Right cardiac atrium (tissue), 5 donors: Measurements from ENCODE around the gene KRTAP10-7. TPM values are rescaled to one million over a fixed set of nuclear protein-coding genes. Genes with fewer than 3 reads are reported as not detected.
"Not testable (repeated sequence)": the region's sequence is repeated elsewhere in the genome, so short reads cannot be mapped to it uniquely, and the experiment has no call there.

ENCODE experiments used
- ATAC-seq, 2 donors: fragments of 200-7000 bp; cut with Tn5 transposase; one replicate each; pipeline versions ENCODE4 v1.8.0 to v1.9.1; 2020; ENCODE audit warnings: moderate library complexity in 2 of 2, mild to moderate bottlenecking in 1 of 2
- DNase-seq, 3 donors: peaks; one replicate each; pipeline ENCODE4 v3.0.0-alpha.2; 2020
- H3K27ac ChIP-seq: one replicate; pipeline ENCODE4 v1.5.1; 2013; ENCODE audit warnings: mild to moderate bottlenecking, low read length, control low read depth, moderate library complexity
- H3K27me3 ChIP-seq: one replicate; pipeline ENCODE4 v1.6.1; 2013; ENCODE audit not compliant: control insufficient read depth, insufficient read depth
- H3K4me1 ChIP-seq: one replicate; pipeline ENCODE4 v1.6.1; 2013; ENCODE audit warnings: low read length; ENCODE audit not compliant: control insufficient read depth, insufficient read depth
- H3K4me3 ChIP-seq: one replicate; pipeline ENCODE4 v1.5.1; 2013; ENCODE audit warnings: low read length, control low read depth
- H3K9me3 ChIP-seq: one replicate; pipeline ENCODE4 v1.6.1; 2013; ENCODE audit warnings: low read length; ENCODE audit not compliant: control insufficient read depth
- WGBS: extraction: QIAGEN DNeasy Blood & Tissue Kit; methylation state at CpG from one replicate; pipeline ENCODE4 v1.1.7; 2013; 5-methylcytosine and 5-hydroxymethylcytosine counted together
- intact Hi-C, 4 donors: fragments of 100-400 bp; cut with DNase I; formaldehyde crosslinking; loops; one replicate each; pipeline versions ENCODE4 v1.11.0 to v1.14.0; 2022 to 2023
- polyA plus RNA-seq: library from polyadenylated mRNA; stranded (reverse); fragments of 200-250 nt; gene quantifications from one replicate; pipeline ENCODE4 v1.2.3, GENCODE V29; 2013
- total RNA-seq, 4 donors: library from RNA; stranded (reverse); fragmentation: NEBNext Ultra II Directional; extraction: Animal tissue kit (Norgen Biotek cat#: 25700); gene quantifications; one replicate each; pipeline ENCODE4 v1.2.1, GENCODE V29; 2021
- donor health status: healthy with polysubstance abuse.
- donor health status: DM: no; HTN: yes; CAD: no.
- donor health status: DM: no; HTN: no; CAD: no.
- donor health status: DM: no; HTN: yes; CAD: no; lungs with severe emphysema.
- donor health status: DM: yes; HTN: yes; CAD: no.

KRTAP10-7 gene
- total and polyA plus RNA-seq, 5 donors: not detected

DNA sequence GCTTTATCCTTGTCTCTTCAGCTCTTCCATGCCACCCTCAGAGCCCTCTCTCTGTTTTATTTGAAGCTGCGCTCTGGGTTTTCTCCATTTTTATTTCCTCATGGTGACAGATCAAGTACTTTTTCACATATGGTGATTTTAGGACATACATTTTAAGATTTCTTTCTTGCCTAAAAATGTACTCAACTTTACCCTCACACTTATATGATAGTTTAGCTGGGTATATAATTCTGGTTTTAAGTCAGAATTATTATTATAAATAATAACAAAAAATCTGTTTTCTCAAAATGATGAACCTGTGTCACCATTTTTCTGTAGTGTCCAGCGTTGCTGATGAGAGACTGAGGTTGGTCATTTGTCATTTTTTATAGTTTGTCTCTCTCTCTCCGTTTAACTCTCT is 19.2 kb upstream of the KRTAP10-7 start:
- Histone ChIP-seq H3K4me1 (no peaks in the 10 kb centered on the region), H3K4me3 (no peak overlapping the region), H3K27ac (no peak overlapping the region), H3K27me3 (no peaks in the 10 kb centered on the region), H3K9me3 (no peaks in the 10 kb centered on the region)
- intact Hi-C loops: no loop called here
- no peak for ATAC-seq
- 85% methylated on average over 3 of the region's 3 CpGs for WGBS
- no peak for DNase-seq

DNA sequence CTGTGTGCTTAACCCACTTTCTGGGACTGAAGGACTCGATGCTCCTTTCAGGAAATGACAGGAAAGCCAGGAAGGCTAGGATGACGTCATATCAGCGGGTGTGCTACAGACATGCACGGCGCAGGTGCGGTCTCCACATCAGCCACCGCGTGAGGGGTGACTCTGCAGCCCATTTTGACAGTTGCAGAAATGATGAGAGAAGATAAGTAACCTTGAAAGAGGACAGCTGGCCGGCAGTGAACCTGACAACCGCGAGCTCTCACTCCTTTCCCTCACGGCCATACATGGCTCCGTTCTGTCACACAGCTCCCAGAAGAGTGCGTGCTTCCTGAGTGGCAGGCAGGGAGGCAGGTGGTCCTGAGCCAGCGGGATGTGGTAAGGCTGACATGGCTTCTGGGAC is 18.3 kb upstream of the KRTAP10-7 start:
- H3K27me3 ChIP-seq: no peaks in the 10 kb centered on the region
- no peak for DNase-seq
- no peaks in the 10 kb centered on the region for H3K9me3 ChIP-seq
- H3K27ac ChIP-seq: no peak overlapping the region
- H3K4me1 ChIP-seq: no peaks in the 10 kb centered on the region
- ATAC-seq: no peak
- 56% methylated on average over 15 of the region's 15 CpGs for WGBS
- intact Hi-C loops: no loop called here
- no peak overlapping the region for H3K4me3 ChIP-seq

DNA sequence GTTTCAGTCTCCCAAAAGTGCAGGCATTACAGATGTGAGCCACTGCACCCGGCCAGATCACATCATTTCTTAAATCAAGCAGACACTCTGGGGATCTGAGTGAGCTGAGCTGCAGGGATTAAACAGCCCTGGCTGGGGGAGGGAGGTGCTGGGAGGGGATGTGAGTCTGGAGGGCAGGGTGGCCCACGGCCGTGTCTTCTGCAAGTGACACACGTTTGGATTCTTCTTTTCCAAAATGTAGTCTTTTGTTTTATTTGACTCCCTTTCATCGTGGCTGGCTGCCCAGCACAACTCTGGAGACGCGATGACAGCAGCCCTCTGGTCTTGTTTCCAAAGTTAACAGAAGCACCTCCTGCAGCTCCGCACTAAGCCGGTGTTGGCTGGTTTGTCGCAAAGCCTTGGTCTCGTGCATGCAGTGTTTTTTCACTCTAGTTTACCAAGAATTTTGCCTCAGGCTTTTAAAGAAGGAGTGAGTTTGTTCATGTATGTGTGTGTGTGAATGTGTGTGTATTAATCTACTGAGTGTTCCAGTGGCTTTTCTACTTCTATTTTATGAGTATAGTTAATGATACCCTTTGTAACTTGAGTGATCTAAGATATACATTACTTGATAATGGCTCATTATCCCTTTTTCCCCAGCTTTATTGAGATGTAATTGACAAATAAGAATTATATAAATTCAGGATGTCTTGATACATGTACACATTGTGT is 17.2 kb upstream of the KRTAP10-7 start:
- ATAC-seq (peak in 1 of 2 donors; percentile 38), DNase-seq (peak in 1 of 3 donors; percentile 31)
- intact Hi-C loops: no loop called here
- WGBS: 17% methylated on average over 11 of the region's 11 CpGs
- H3K4me3 ChIP-seq: no peak overlapping the region
- no peaks in the 10 kb centered on the region for H3K4me1 ChIP-seq
- no peaks in the 10 kb centered on the region for H3K27me3 ChIP-seq
- no peak overlapping the region for H3K27ac ChIP-seq
- no peaks in the 10 kb centered on the region for H3K9me3 ChIP-seq

DNA sequence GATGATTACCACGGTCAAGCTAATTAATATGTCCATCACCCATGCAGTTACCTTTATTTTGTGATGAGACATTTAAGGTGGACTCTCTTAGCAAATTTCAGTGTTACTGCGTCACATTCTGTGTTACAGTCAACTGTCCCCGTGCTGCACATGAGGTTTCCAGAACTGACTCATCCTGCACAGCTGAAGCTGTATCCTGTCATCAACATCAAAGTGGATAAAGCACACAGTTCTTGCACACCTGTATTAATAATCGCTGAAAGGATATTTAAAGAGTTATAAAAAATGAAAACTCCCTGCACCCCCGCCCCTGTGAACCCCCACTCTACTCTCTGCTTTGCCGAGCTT is 16.6 kb upstream of the KRTAP10-7 start:
- no peaks in the 10 kb centered on the region for H3K27me3 ChIP-seq
- ATAC-seq (no peak), DNase-seq (no peak)
- intact Hi-C loops: no loop called here
- H3K27ac ChIP-seq: no peak overlapping the region
- H3K4me3 ChIP-seq: no peak overlapping the region
- H3K4me1 ChIP-seq: no peaks in the 10 kb centered on the region
- H3K9me3 ChIP-seq: no peaks in the 10 kb centered on the region
- 75% methylated on average over 6 of the region's 6 CpGs for WGBS

DNA sequence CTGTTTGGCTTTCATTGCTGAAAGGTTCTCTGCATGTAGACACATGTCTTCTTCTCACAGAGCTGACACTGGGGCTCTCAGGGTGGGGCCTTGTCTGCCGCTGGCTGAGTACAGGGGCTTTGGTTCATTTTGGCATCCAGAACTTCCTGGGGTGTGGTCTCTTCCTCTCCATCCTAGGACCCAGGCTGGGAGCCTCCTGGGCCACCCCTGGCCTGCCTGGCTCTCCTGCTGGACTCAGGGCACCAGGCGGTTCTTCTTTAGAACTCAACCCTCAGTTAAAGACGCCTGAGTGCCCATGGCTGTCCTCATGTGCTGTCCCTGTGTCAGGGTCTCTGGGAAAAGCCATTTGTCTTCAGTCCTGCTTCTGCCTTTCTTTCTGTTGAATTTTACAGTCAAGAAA is 14.5 kb upstream of the KRTAP10-7 start:
- DNase-seq: no peak
- Histone ChIP-seq H3K27me3 (no peaks in the 10 kb centered on the region), H3K4me1 (no peaks in the 10 kb centered on the region), H3K9me3 (no peaks in the 10 kb centered on the region), H3K27ac (no peak overlapping the region), H3K4me3 (no peak overlapping the region)
- 79% methylated on average over 3 of the region's 3 CpGs for WGBS
- intact Hi-C loops: no loop called here
- ATAC-seq: no peak

DNA sequence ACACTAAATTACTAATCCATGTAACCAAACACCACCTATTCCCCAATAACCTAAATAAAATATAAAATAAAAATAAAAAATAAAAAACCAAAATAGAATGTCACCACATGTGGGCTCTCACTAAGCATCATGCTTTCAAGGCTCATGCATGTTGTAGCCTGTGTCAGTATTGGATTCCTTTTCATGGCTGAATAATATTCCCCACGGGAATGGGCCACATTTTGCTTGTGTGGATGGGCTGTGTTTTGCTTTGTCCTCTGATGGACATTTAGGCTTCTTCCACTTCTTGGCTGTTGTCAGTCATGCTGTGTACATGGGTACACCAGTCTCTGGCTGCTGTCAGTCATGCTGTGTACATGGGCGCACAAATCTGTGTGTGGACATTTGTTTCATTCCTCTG is 11.3 kb upstream of the KRTAP10-7 start:
- intact Hi-C loops: no loop called here
- Histone ChIP-seq H3K4me1 (no peaks in the 10 kb centered on the region), H3K27ac (no peak overlapping the region), H3K4me3 (no peak overlapping the region), H3K9me3 (no peaks in the 10 kb centered on the region), H3K27me3 (no peaks in the 10 kb centered on the region)
- WGBS: 96% methylated on average over 2 of the region's 2 CpGs
- no peak for DNase-seq
- no peak for ATAC-seq

DNA sequence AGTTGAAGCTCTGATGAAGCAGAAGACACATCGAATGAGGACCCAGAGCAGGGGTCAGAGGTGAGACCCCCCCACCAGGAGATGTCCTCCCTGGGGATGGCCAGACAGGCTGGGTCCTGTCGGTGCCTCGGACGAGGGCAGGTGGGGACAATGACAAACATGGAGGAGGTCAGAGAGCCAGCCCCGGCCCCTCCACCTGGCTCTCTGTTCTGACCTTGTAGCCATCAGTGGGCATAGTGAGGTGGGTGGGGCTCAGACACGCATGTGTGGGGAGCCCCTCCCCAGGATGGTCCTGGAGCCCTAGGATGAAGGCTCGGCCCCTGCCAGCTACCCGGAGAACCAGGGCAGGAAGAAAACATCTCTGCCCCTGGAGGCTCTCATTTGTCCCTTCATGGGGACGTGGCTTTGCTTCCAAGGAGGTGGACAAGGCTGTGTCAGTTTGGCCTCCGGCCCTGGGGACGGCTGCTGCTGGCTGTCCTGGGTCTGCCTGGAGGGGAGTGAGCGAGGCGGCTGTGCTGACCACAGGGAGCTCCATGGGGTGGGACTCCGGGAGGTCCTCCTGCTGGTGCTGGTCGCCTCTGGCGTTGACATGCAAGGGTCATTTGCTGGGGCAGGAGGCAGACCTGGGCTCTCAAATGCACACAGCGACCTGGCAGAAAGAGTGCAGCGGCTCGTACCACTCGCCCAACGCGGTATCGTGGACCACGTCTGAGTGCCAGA is 10.7 kb upstream of the KRTAP10-7 start:
- no peaks in the 10 kb centered on the region for H3K27me3 ChIP-seq

DNA sequence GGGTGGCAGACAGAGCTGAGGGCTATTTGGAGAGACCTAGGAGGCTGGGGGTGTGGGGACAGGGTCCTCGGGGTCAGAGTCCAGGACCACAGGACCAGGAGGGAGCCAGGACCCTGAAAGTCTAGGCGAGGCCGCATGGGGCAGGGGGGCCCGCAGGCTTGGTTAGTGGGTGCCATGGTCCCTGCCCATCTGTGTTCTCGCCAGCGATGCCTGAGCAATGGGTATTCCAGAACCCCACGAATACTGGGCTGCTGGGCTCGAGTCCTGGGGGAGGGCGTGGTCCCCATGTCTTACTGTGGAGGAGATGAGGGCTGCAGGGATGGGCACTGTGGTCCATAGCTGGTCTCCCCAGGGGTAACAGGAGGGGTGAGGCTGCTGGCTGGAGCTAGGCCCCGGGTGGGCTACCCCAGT is 10.1 kb upstream of the KRTAP10-7 start:
- 80% methylated on average over 10 of the region's 10 CpGs for WGBS
- ATAC-seq: peak in 1 of 2 donors; percentile 34
- H3K27me3 ChIP-seq: no peaks in the 10 kb centered on the region
- no peak overlapping the region for H3K4me3 ChIP-seq
- no peaks in the 10 kb centered on the region for H3K9me3 ChIP-seq
- no peak overlapping the region for H3K27ac ChIP-seq
- no peak for DNase-seq
- no peaks in the 10 kb centered on the region for H3K4me1 ChIP-seq
- intact Hi-C loops: no loop called here

More for the DNA sequence above, 10.7 kb upstream of the KRTAP10-7 start:
- ATAC-seq (peak in 1 of 2 donors; percentile 8), DNase-seq (peak in 1 of 3 donors; percentile 36)
- 74% methylated on average over 24 of the region's 24 CpGs for WGBS
- Histone ChIP-seq H3K4me3 (no peak overlapping the region), H3K9me3 (no peaks in the 10 kb centered on the region), H3K4me1 (no peaks in the 10 kb centered on the region), H3K27ac (no peak overlapping the region)
- intact Hi-C loops: no loop called here

DNA sequence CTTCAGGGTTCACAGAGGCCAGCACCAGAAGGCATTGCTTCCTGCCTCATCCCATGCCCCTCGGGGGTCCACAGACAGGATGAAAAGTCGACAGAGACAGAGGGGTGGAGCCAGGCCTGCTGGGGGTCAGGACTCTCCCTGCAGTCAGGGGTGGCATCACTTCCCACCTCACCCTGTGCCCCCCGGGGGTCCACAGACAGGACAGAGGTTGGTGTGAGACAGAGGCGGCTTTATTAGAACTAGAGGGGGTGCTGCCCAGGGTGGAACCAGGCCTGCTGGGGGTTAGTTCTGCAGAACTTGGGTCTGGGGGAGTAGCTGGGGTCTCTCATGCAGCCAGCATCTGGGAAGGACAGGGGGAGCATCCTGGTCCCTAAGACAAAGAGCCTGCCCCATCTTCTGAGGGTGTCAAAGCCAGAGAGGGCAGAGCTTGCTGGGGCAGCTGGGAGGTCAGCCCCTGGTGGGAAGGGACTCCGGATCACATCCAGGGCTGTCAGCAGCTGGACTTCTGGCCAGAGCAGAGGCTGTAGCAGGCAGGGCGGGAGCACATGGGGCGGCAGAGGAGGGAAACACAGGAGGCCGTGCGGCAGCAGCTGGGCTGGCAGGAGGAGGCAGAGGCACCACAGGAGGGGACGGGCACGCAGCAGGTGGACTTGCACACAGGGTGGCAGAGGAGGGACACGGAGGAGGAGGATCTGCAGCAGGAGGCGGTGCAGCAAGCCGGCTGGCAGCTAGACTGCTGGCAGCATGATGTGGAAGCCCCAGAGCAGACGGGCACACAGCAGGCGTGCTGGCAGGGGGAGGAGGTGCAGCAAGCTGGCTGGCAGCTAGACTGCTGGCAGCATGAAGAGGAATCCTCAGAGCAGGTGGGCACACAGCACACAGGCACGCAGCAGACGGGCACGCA is 9.2 kb upstream of the KRTAP10-7 start:
- intact Hi-C loops, ATAC-seq: not testable (repeated sequence)
- 57% methylated on average over 18 of the region's 19 CpGs for WGBS

DNA sequence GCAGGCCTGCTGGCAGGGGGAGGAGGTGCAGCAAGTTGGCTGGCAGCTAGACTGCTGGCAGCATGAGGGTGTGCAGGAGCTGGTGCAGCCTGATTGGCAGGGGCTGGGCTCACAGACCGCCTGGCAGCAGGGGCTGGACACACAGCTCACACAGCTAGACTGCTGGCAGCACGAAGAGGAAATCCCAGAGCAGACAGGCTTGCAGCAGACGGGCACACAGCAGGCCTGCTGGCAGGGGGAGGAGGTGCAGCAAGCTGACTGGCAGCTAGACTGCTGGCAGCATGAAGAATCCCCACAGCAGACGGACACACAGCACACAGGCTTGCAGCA is 8.6 kb upstream of the KRTAP10-7 start:
- H3K27me3 ChIP-seq, DNase-seq, H3K27ac ChIP-seq, intact Hi-C loops, ATAC-seq, H3K4me1 ChIP-seq, H3K9me3 ChIP-seq, H3K4me3 ChIP-seq: not testable (repeated sequence)
- 51% methylated on average over 4 of the region's 4 CpGs for WGBS

More for the DNA sequence above, 9.2 kb upstream of the KRTAP10-7 start:
- H3K9me3 ChIP-seq, H3K4me1 ChIP-seq, H3K4me3 ChIP-seq, H3K27me3 ChIP-seq, H3K27ac ChIP-seq: not testable (repeated sequence)
- peak in 1 of 3 donors; percentile 35 for DNase-seq
